GM23338 (cell line): Measurements from ENCODE around the gene CAVIN2. TPM values are rescaled to one million over a fixed set of nuclear protein-coding genes. Genes with fewer than 3 reads are reported as not detected.

Source experiments
- ATAC-seq: fragments of 200-7000 bp; cut with Tn5 transposase; 3 replicates; pipeline ENCODE4 v1.9.1; 2020
- DNase-seq: peaks from one replicate; pipeline ENCODE4 v3.0.0-alpha.2; 2015; ENCODE audit warnings: low spot score
- H2AFZ ChIP-seq: fragments of 200-600 bp; sonication (generic); 2 replicates; pipeline ENCODE4 v1.8.0; 2016; ENCODE audit warnings: antibody characterized with exemption, mild to moderate bottlenecking, moderate library complexity
- H3F3A ChIP-seq: fragments of 200-600 bp; sonication (generic); replicated peaks from 2 replicates; pipeline ENCODE4 v1.8.0; 2017; ENCODE audit warnings: antibody characterized with exemption, mixed run types, low read depth
- H3K27ac ChIP-seq: fragments of 200-600 bp; sonication (generic); 2 replicates; pipeline ENCODE4 v1.6.1; 2016; ENCODE audit warnings: low read depth
- H3K27me3 ChIP-seq: fragments of 200-600 bp; sonication (generic); 2 replicates; pipeline ENCODE4 v1.8.0; 2016; ENCODE audit warnings: mild to moderate bottlenecking, mixed run types, moderate library complexity; ENCODE audit not compliant: insufficient read depth
- H3K36me3 ChIP-seq: fragments of 200-600 bp; sonication (generic); 2 replicates; pipeline ENCODE4 v1.8.0; 2016; ENCODE audit warnings: mild to moderate bottlenecking; ENCODE audit not compliant: insufficient read depth
- H3K4me1 ChIP-seq: fragments of 200-600 bp; sonication (generic); 2 replicates; pipeline ENCODE4 v1.8.0; 2016; ENCODE audit warnings: mild to moderate bottlenecking, moderate library complexity; ENCODE audit not compliant: insufficient read depth
- H3K4me2 ChIP-seq: fragments of 200-600 bp; sonication (generic); 2 replicates; pipeline ENCODE4 v1.7.1; 2017; ENCODE audit warnings: mixed run types
- H3K4me3 ChIP-seq: fragments of 200-600 bp; sonication (generic); 2 replicates; pipeline ENCODE4 v1.6.1; 2016; ENCODE audit warnings: mixed run types
- H3K79me2 ChIP-seq: fragments of 200-600 bp; sonication (generic); replicated peaks from 2 replicates; pipeline ENCODE4 v1.8.0; 2017; ENCODE audit warnings: mild to moderate bottlenecking; ENCODE audit not compliant: insufficient read depth
- H3K9me2 ChIP-seq: fragments of 200-600 bp; sonication (generic); 2 replicates; pipeline ENCODE4 v1.8.0; 2017; ENCODE audit not compliant: insufficient read depth
- H4K20me1 ChIP-seq: fragments of 200-600 bp; sonication (generic); replicated peaks from 2 replicates; pipeline ENCODE4 v1.8.0; 2017; ENCODE audit warnings: mild to moderate bottlenecking; ENCODE audit not compliant: insufficient read depth
- H3K27ac Mint-ChIP-seq: 2 replicates; pipeline ENCODE4 v1.8.0; 2020; ENCODE audit warnings: inconsistent platforms, mild to moderate bottlenecking, moderate library complexity, mixed read lengths
- H3K27me3 Mint-ChIP-seq: 3 replicates; pipeline ENCODE4 v1.8.0; 2022; ENCODE audit warnings: low read depth, mild to moderate bottlenecking, moderate library complexity, mixed read lengths, inconsistent platforms; ENCODE audit not compliant: insufficient read depth, poor library complexity
- H3K36me3 Mint-ChIP-seq: 3 replicates; pipeline ENCODE4 v1.8.0; 2021; ENCODE audit warnings: low read depth, mild to moderate bottlenecking, inconsistent platforms, moderate library complexity, mixed read lengths
- H3K4me1 Mint-ChIP-seq: 3 replicates; pipeline ENCODE4 v1.8.0; 2020; ENCODE audit warnings: mild to moderate bottlenecking, inconsistent platforms, mixed read lengths
- H3K4me3 Mint-ChIP-seq: 3 replicates; pipeline ENCODE4 v1.8.0; 2021; ENCODE audit warnings: moderate library complexity, mild to moderate bottlenecking, inconsistent platforms, mixed read lengths
- H3K9me3 Mint-ChIP-seq: 3 replicates; pipeline ENCODE4 v1.8.0; 2020; ENCODE audit warnings: moderate library complexity, mild to moderate bottlenecking, inconsistent platforms, mixed read lengths
- CREB1 ChIP-seq: fragments of 250-450 bp; sonication (Bioruptor Pico); IDR thresholded peaks from 2 replicates; pipeline ENCODE4 v1.5.0; 2020; ENCODE audit warnings: low read depth, mild to moderate bottlenecking, moderate library complexity
- EZH2 ChIP-seq: fragments of 200-600 bp; sonication (generic); IDR thresholded peaks from one replicate; pipeline ENCODE4 v1.8.0; 2017; ENCODE audit warnings: antibody characterized with exemption, mild to moderate bottlenecking, low read depth; ENCODE audit not compliant: unreplicated experiment
- NANOG ChIP-seq: IDR thresholded peaks from 2 replicates; pipeline ENCODE4 v1.6.1; 2016; ENCODE audit warnings: antibody characterized with exemption, borderline replicate concordance
- POLR2AphosphoS5 ChIP-seq: IDR thresholded peaks from 2 replicates; pipeline ENCODE4 v1.6.1; 2016; ENCODE audit warnings: antibody characterized with exemption, low read depth
- STAT1 ChIP-seq: IDR thresholded peaks from one replicate; pipeline ENCODE4 v1.6.1; 2016; ENCODE audit warnings: antibody characterized with exemption; ENCODE audit not compliant: unreplicated experiment
- ZNF114 ChIP-seq: fragments of 250-450 bp; sonication (Bioruptor Pico); IDR thresholded peaks from 2 replicates; pipeline ENCODE4 v1.5.0; 2020; ENCODE audit warnings: mild to moderate bottlenecking, moderate library complexity
- ZNF331 ChIP-seq: fragments of 250-450 bp; sonication (Bioruptor Pico); IDR thresholded peaks from 2 replicates; pipeline ENCODE4 v1.5.0; 2020; ENCODE audit warnings: low read depth, mild to moderate bottlenecking, moderate library complexity
- polyA plus RNA-seq: library from polyadenylated mRNA; unstranded; fragments of >200 nt; fragmentation: Nextera tagmentation; extraction: Ambion mirVana; gene quantifications from 2 replicates; pipeline ENCODE4 v1.2.1, GENCODE V29; 2016
- total RNA-seq: library from RNA; depleted of rRNA; stranded (reverse); fragments of >200 nt; shearing (Covaris generic); gene quantifications from 2 replicates; pipeline ENCODE4 v1.2.3, GENCODE V29; 2014
- TF ChIP-seq, protein P1 (sequence below), 2 experiments: fragments of 200-600 bp in 1 of 2; sonication (generic) in 1 of 2; conservative IDR thresholded peaks; 2 replicates each; pipeline versions ENCODE4 v1.5.1 to v1.6.1; 2016 to 2017; ENCODE audit warnings: antibody characterized with exemption in 2 of 2, low read depth in 2 of 2, mild to moderate bottlenecking in 2 of 2, moderate library complexity in 1 of 2
- TF ChIP-seq, protein P2 (sequence below): fragments of 250-450 bp; sonication (Bioruptor Pico); IDR thresholded peaks from 2 replicates; pipeline ENCODE4 v1.5.0; 2020; ENCODE audit warnings: mild to moderate bottlenecking, moderate library complexity
- TF ChIP-seq, protein P3 (sequence below): IDR thresholded peaks from one replicate; pipeline ENCODE4 v1.6.1; 2018; ENCODE audit warnings: antibody characterized with exemption; ENCODE audit not compliant: unreplicated experiment

CAVIN2 gene
- total and polyA plus RNA-seq, 2 experiments from 2014 or later = 0.07 to 0.15 TPM

DNA sequence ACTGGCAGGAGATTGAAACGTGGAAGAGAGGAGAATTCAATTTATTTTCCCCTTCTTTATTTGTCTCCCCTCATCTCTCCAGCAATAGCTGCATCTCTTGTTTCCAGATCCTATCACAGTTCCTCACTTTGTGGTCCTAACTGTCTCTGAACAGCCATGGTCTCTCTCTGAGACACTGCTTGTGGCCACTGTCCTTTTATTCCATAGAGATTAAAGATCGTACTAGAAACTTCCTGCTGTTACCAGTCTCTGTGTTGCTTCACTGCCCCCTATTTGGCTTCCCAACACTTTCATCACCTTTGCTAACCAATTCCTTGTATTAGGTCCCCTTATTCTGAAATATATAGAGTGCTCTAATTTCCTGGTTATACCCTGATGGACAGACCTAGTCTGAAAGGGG lies 48.9 kb upstream of the CAVIN2 start:
- H3K27ac ChIP-seq = no peak overlapping the region
- Mint-ChIP-seq H3K36me3 (peaks cover 6% of the 10 kb centered on the region; the same call in 2 of the 3 replicates), H3K4me3 (no peak overlapping the region), H3K9me3 (peaks cover 11% of the 10 kb centered on the region), H3K27me3 (no peaks in the 10 kb centered on the region), H3K27ac (no peak overlapping the region), H3K4me1 (no peaks in the 10 kb centered on the region)
- H2AFZ ChIP-seq = 0 out of 2 replicates have a peak overlapping the region, but pooled peaks have one; percentile 61
- no peaks in the 10 kb centered on the region for H3K27me3 ChIP-seq
- no peaks in the 10 kb centered on the region for H4K20me1 ChIP-seq
- no peak overlapping the region for H3K4me2 ChIP-seq
- no peak for TF ChIP-seq POLR2AphosphoS5
- TF ChIP-seq, protein P1, sequence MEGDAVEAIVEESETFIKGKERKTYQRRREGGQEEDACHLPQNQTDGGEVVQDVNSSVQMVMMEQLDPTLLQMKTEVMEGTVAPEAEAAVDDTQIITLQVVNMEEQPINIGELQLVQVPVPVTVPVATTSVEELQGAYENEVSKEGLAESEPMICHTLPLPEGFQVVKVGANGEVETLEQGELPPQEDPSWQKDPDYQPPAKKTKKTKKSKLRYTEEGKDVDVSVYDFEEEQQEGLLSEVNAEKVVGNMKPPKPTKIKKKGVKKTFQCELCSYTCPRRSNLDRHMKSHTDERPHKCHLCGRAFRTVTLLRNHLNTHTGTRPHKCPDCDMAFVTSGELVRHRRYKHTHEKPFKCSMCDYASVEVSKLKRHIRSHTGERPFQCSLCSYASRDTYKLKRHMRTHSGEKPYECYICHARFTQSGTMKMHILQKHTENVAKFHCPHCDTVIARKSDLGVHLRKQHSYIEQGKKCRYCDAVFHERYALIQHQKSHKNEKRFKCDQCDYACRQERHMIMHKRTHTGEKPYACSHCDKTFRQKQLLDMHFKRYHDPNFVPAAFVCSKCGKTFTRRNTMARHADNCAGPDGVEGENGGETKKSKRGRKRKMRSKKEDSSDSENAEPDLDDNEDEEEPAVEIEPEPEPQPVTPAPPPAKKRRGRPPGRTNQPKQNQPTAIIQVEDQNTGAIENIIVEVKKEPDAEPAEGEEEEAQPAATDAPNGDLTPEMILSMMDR (conservative IDR thresholded peaks at IDR 0.05; ENCODE audit: low read depth in 2 of 2) = no peak
- TF ChIP-seq NANOG = no peak
- TF ChIP-seq STAT1 = no peak
- TF ChIP-seq EZH2 = no peak
- no peak for TF ChIP-seq CREB1 (CRISPR knock-in tag)
- no peak for TF ChIP-seq ZNF331 (CRISPR knock-in tag)
- TF ChIP-seq, protein P2, sequence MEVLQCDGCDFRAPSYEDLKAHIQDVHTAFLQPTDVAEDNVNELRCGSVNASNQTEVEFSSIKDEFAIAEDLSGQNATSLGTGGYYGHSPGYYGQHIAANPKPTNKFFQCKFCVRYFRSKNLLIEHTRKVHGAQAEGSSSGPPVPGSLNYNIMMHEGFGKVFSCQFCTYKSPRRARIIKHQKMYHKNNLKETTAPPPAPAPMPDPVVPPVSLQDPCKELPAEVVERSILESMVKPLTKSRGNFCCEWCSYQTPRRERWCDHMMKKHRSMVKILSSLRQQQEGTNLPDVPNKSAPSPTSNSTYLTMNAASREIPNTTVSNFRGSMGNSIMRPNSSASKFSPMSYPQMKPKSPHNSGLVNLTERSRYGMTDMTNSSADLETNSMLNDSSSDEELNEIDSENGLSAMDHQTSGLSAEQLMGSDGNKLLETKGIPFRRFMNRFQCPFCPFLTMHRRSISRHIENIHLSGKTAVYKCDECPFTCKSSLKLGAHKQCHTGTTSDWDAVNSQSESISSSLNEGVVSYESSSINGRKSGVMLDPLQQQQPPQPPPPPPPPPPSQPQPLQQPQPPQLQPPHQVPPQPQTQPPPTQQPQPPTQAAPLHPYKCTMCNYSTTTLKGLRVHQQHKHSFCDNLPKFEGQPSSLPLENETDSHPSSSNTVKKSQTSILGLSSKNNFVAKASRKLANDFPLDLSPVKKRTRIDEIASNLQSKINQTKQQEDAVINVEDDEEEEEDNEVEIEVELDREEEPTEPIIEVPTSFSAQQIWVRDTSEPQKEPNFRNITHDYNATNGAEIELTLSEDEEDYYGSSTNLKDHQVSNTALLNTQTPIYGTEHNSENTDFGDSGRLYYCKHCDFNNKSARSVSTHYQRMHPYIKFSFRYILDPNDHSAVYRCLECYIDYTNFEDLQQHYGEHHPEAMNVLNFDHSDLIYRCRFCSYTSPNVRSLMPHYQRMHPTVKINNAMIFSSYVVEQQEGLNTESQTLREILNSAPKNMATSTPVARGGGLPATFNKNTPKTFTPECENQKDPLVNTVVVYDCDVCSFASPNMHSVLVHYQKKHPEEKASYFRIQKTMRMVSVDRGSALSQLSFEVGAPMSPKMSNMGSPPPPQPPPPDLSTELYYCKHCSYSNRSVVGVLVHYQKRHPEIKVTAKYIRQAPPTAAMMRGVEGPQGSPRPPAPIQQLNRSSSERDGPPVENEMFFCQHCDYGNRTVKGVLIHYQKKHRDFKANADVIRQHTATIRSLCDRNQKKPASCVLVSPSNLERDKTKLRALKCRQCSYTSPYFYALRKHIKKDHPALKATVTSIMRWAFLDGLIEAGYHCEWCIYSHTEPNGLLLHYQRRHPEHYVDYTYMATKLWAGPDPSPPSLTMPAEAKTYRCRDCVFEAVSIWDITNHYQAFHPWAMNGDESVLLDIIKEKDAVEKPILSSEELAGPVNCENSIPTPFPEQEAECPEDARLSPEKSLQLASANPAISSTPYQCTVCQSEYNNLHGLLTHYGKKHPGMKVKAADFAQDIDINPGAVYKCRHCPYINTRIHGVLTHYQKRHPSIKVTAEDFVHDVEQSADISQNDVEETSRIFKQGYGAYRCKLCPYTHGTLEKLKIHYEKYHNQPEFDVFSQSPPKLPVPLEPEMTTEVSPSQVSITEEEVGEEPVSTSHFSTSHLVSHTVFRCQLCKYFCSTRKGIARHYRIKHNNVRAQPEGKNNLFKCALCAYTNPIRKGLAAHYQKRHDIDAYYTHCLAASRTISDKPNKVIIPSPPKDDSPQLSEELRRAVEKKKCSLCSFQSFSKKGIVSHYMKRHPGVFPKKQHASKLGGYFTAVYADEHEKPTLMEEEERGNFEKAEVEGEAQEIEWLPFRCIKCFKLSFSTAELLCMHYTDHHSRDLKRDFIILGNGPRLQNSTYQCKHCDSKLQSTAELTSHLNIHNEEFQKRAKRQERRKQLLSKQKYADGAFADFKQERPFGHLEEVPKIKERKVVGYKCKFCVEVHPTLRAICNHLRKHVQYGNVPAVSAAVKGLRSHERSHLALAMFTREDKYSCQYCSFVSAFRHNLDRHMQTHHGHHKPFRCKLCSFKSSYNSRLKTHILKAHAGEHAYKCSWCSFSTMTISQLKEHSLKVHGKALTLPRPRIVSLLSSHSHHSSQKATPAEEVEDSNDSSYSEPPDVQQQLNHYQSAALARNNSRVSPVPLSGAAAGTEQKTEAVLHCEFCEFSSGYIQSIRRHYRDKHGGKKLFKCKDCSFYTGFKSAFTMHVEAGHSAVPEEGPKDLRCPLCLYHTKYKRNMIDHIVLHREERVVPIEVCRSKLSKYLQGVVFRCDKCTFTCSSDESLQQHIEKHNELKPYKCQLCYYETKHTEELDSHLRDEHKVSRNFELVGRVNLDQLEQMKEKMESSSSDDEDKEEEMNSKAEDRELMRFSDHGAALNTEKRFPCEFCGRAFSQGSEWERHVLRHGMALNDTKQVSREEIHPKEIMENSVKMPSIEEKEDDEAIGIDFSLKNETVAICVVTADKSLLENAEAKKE (CRISPR knock-in tag) = no peak
- TF ChIP-seq, protein P3, sequence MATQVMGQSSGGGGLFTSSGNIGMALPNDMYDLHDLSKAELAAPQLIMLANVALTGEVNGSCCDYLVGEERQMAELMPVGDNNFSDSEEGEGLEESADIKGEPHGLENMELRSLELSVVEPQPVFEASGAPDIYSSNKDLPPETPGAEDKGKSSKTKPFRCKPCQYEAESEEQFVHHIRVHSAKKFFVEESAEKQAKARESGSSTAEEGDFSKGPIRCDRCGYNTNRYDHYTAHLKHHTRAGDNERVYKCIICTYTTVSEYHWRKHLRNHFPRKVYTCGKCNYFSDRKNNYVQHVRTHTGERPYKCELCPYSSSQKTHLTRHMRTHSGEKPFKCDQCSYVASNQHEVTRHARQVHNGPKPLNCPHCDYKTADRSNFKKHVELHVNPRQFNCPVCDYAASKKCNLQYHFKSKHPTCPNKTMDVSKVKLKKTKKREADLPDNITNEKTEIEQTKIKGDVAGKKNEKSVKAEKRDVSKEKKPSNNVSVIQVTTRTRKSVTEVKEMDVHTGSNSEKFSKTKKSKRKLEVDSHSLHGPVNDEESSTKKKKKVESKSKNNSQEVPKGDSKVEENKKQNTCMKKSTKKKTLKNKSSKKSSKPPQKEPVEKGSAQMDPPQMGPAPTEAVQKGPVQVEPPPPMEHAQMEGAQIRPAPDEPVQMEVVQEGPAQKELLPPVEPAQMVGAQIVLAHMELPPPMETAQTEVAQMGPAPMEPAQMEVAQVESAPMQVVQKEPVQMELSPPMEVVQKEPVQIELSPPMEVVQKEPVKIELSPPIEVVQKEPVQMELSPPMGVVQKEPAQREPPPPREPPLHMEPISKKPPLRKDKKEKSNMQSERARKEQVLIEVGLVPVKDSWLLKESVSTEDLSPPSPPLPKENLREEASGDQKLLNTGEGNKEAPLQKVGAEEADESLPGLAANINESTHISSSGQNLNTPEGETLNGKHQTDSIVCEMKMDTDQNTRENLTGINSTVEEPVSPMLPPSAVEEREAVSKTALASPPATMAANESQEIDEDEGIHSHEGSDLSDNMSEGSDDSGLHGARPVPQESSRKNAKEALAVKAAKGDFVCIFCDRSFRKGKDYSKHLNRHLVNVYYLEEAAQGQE = no peak
- no peak for TF ChIP-seq ZNF114 (CRISPR knock-in tag)
- DNase-seq = no peak
- H3K4me3 ChIP-seq = no peak overlapping the region
- H3K4me1 ChIP-seq = no peaks in the 10 kb centered on the region
- H3K36me3 ChIP-seq = no peaks in the 10 kb centered on the region
- ATAC-seq = no peak
- no peaks in the 10 kb centered on the region for H3K9me2 ChIP-seq
- no peaks in the 10 kb centered on the region for H3K79me2 ChIP-seq
- H3F3A ChIP-seq = no peaks in the 10 kb centered on the region
